GM12874 (cell line): ENCODE measurements around the gene RIN1.

ENCODE experiments used
- CTCF ChIP-seq: IDR thresholded peaks from 2 replicates; pipeline ENCODE4 v1.5.1; 2011; ENCODE audit warnings: low read depth, mild to moderate bottlenecking, control low read depth, low read length, moderate library complexity; ENCODE audit not compliant: insufficient read depth

Gene RIN1

GRCh38 chr11:66293777-66294625 lies 42.2 kb downstream of the RIN1 start:
- no peak for TF ChIP-seq CTCF

GRCh38 chr11:66293352-66293751 lies 42.9 kb downstream of the RIN1 start:
- no peak for TF ChIP-seq CTCF

- no peak for TF ChIP-seq CTCF
These were observed 43.5 kb downstream of the RIN1 start for GRCh38 chr11:66292543-66293332.

- TF ChIP-seq CTCF = no peak
These were observed 44.3 kb downstream of the RIN1 start, which contains the start of gene TMEM151A for GRCh38 chr11:66291706-66292542. Gene TMEM151A (plus strand): TSS chr11:66291894. CDS start chr11:66292014, 120 bp downstream.

GRCh38 chr11:66291303-66291705 lies 44.9 kb downstream of the RIN1 start:
- TF ChIP-seq CTCF = no peak

- no peak for TF ChIP-seq CTCF
These were observed 46.0 kb downstream of the RIN1 start for GRCh38 chr11:66290330-66290621.
